ENCODE results near the gene SPINT2.

The SPINT2 gene

DNA sequence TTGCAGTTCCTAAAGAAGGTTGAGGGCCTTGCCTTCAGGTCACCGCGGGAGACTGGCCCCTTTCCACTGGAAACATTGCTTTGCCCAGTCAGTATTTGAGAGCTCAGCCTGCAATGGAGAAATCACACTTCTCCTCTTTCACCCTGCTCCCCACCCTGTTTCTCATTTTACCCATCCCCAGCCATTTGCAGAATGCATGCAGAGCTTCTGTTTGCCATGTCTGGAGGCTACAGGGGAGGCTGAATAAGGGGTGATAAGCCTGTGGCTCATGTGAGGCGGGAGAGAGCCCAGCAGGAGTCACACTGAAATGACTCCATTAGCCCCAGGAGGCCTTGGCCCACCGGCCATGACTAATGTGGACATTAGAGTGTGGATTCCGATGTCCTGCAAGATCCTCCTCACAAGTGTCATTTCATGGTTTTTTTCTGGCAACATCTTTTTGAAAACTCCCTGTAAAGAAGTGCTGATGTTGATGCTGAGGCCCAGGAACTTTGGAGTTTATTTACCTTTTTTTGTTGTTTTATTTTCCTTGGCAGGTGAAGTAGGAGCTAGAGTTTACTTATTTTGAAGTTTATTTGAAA, 6.3 kb downstream of the SPINT2 start:
- DNase-seq: no peak

DNA sequence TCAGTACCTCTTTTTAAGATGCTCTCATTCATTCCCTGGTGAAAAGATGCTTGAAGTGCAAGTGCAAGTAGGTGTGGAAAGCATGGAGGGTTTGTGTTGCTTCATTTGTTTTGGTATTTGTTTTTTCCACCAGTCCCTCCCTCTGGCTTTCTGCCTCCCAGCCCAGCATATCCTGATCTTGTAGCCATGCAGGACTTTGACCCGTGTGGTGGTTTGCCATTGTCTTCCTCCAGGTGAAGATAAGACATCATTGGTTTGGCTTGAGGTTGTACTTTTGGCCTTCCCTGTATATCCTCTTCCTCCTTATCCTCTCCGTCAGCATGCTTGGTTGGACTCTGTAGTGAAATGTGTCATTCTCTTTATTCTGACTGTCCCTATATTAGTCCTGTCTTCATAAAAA, 9.1 kb downstream of the SPINT2 start:
- DNase-seq: no peak

DNA sequence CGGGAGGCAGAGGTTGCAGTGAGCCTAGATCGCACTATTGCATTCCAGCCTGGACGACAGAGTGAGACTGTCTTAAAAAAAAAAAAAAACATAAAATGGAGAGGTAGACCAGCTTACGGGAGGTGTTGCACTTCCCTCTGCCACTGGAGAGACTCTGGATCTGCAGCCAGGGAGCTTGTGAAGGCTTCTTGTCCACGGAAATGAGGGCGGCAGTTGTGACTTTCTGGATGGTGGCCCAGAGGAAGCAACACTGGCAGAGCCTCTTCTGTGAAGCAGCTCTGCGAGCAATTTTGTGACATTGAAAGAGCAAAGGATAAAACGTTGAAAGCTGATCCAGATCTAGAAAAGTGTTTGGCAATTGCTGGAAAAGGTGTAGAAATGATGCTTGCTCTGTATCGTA, 10.4 kb downstream of the SPINT2 start:
- DNase-seq: no peak

DNA sequence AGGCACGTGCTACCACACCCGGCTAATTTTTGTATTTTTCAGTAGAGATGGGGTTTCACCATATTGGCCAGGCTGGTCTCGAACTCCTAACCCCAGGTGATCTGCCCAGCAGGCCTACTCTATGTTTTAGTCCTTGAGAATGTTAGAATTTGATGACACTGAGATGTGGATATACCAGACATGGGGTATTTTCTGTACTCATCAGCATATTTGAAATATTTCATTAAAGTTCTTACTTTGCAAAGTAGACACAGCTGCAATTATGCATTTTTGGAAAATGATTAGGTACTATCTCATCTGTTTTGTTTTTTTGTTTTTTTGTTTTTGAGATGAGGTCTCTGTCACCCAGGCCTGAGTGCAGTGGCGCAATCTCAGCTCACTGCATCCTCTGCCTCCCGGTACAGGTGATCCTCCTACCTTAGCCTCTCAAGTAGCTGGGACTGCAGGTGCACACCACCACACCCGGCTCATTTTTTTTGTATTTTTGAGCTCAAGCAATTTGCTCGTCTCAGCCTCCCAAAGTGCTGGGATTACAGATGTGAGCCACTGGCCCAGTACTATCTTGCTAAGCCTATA, 12.7 kb downstream of the SPINT2 start:
- DNase-seq: no peak

DNA sequence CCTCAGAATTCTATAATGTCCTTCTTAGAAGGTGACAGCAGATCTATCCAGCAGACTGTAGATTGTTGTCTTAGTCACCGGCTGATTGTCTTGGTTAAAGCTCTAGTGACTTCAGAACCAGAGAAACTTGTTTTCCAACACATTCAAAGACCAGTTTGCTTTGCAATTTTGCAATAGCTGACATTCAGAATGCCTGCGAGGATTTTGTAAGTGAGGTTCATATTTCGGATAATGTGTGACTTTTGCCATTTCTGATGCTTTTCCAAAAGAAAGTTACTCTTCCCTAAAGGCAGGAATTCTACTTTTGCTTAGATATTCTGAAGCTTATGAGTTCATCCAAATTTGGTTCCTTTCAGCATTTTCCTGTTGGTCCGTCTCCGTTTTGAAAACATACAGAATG, 13.2 kb downstream of the SPINT2 start:
- DNase-seq: no peak

DNA sequence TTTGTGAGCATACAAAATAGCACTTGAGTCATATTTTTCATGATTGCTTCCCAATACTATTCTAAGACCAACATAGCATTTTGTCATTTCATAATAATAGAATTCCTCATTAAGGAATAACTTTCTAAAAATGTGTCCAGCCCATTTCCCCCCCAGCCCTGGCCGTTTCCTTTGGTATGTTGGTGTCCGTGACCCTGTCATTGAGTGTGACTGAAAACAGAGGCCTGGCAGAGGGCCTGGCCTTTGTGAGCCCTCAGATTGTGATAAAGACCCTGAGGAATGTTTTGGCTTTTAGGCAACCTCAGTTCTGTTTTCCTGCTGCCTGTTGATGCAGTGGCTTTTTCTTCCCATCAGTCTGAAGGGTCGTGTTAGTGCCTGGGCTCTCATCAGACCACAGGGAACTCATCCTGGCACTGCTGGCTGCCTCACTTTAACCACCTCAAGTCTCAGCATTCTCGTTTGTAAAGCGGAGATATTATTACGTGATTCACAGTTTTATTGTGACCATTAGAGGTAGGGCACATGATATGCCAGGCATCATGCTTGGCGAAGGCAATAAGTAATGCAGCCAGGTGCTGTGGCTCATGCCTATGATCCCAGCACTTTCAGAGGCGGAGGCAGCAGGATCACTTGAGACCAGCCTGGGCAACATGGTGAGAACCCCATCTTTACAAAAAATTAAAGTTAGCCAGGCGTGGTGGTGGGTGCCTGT, 13.8 kb downstream of the SPINT2 start:
- no peak for DNase-seq

DNA sequence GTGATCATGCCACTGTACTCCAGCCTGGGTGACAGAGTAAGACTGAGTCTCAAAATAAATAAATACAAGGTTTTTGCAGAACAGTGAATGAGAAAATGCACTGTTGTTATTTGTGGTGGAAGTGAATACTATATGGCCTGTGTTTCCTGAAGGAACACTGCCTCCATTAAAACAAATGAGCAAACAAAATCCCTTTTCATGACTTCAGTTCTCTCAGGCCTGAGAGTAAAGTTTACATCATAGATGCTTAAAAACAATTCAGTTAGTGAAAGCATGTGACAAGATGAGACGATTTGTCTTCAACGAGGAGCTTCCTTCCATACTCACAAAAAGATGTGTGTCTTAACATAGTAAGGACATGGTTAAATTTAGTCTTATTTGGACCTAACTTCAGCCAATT, 14.4 kb downstream of the SPINT2 start:
- DNase-seq: no peak

DNA sequence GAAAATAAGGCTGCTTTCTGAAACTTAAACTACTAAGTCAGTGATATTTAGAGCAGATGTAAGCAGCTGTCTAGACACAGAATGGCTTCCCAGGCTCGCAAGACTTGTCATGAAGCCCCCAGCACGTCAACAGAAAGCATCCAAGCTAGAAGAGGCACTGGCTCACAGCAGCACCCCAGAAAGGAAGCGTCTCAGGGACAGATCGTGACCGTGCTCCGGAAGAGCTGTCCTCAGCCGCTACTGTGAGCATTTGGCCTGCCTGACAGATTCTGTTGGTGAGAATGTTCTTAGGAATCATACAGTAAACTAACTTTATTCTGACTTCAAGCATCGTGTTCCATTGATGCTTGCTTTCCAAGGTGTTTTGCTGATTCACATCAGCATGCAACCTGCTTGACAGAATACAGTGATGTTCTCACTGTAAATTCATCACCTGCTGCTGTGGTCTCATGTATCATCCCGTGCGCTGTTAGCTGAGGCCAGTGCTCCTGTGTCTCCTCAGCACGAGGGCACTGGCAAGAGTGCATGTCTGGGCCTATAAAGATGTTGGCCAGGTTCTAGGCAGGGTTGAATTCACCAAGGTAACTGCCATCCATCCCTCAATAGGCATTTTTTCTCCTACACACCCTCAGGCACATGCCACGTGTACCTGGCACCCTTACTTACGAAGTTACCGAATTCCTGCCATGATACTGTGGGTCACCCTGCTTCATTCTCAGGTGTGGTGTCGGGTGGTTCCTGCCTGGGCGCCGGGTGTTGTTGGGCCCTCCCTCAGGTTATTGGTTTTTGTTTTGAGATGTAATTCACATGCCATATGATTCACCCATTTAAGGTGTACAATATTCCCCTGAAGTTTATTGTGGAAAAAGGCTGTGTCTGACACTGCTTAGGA, 15.9 kb downstream of the SPINT2 start:
- no peak for DNase-seq

DNA sequence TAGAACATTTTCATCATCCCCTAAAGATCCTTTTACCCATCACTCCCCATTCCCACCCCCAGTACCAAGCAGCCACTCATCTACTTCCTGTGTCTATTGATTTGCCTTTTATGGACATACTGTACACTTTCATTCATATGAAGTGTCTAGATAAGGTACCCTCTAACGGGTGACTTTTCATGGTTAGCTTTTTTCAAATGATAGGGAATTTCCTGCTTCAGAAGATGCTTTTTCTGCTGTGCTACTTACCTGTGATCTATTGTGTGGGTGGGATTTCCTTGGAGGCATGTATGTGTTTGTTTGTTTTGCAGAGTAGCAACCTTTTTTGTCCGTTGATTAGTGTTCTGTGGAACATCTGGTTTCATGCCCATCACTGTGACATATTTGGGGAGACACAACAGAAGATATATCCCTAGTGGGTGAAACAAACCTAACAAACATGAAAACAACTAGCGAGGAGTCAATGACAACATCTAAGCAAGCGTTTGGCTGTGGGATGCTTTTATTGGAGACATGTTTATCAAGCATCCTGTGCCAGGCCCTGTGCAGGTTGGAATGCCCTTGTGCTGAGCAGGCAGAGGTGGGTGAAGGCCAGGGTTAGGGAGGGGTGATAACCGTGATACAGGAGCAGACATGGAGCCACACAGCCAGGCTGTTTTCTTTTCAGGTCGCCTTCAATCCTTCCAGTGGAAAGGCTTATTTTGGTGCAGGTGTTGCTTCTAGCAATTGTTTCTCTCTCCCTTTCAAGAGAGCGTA, 17.6 kb downstream of the SPINT2 start:
- DNase-seq: no peak

DNA sequence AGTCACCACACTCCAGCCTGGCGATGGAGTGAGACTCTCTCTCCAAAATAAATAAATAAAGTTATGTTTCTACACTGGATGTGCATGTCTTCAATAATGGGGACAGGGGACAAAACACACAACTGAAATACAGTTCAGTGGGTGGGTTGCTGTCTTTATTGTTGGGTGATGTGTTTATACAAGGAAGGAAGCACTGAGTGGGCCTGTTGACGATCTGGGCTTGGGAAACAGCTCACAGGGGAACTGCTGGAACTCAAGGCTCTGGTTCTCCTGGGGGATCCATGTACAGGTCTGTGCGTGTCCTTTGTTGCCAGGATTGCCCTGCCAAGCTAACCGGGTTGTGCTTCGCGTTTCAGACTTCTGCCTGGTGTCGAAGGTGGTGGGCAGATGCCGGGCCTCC, 18.9 kb downstream of the SPINT2 start:
- no peak for DNase-seq

DNA sequence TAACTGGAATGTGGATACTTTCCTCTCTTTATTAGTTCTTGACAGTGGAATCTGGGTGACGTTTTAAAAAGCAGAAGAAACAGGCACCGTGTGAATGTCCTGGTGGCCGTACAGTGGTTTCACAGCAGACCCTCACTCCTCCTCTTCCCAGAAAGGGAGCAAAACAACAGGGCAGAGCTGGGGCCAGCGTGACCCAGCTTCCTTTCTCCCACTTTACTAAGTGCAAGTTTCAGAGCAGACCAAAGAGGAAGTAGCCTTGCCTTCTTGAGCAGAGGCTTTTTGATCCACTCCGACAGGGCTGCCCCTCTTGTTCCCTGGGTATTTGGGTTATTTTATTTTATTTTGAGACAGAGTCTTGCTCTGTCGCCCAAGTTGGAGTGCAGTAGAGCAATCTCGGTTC, 20.0 kb downstream of the SPINT2 start:
- no peak for DNase-seq

DNA sequence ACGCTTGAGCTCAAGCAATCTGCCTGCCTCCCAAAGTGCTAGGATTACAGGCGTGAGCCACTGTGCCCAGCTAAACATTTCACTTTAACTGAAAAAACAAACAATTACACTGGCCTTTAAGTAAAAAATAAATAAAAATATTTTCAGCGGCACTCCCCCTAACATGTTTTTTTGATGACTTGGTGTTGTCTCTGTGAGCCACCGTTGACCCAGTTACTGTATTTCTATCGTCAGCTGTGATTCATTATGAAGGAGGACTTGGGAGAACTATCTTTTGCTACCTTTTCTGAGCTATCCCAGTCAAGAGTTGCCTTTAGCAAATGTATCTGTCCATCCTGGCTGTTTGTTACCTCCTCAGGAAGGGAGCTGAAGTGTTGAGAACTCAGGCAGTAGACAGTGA, 21.2 kb downstream of the SPINT2 start:
- no peak for DNase-seq

DNA sequence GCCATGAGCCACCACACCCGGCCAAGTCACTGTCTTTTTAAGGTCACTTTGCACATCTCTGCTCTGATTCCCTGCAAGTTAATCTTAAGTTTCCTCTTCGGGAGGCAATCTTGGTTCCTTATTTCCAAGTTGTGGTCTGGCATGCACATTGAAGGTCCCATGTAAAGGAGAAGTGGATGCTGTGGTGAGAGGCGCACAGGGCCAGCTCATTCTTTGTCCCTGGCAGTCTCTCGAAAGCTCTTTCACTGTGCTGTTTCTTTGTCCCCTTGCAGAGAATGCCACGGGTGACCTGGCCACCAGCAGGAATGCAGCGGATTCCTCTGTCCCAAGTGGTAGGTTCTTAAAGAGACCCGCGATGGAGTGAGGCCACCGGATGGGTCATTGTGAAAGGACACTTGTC, 23.2 kb downstream of the SPINT2 start:
- DNase-seq: no peak

DNA sequence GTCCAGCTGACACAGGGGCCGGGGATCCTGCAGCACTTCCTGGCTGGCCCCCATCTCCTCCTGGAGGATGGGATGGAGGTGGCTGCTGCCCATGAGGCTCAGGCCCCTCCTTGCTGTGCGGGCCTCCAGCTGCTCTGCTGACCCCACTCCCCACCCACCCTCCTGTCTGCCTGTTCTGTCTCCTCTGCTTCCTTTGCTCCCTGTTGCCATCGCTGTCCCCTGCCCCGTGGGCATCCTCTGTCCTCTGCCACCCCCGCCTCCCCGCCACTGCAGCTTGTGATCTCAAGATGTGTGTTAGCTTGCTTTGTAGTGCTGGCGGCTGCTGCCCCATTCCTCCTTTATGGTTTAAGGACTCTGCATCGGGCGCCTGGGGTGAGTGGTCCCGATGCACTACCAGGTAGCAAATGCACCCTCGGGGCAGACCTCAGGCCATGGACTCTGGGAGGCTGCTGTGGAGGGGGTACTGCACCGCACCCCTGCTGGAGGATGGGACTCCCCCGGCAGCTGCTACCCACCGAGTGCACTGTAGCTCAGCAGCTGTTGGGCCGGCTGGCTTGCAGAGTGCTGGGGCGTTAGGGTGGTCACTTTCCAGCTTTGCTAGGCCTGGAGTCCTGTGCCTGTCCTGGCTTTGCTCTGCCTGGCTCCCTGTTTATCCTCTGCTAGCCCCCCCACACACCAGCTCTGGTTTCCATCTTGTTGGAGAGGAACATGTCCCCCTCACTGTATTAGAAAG, 23.9 kb downstream of the SPINT2 start:
- no peak for DNase-seq

DNA sequence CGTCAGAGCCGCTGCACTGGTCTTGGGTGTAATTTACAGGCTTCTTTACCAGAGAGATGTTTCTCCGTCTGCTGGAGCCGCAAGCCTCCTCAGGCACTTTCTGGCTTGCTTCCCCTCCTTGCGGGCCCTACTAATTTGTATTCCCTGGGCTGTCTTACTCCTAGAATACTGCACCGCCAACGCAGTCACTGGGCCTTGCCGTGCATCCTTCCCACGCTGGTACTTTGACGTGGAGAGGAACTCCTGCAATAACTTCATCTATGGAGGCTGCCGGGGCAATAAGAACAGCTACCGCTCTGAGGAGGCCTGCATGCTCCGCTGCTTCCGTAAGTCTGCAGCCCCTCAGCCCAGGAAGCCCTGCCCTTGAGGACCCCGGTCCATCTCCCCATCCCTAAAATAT, 25.6 kb downstream of the SPINT2 start:
- no peak for DNase-seq

DNA sequence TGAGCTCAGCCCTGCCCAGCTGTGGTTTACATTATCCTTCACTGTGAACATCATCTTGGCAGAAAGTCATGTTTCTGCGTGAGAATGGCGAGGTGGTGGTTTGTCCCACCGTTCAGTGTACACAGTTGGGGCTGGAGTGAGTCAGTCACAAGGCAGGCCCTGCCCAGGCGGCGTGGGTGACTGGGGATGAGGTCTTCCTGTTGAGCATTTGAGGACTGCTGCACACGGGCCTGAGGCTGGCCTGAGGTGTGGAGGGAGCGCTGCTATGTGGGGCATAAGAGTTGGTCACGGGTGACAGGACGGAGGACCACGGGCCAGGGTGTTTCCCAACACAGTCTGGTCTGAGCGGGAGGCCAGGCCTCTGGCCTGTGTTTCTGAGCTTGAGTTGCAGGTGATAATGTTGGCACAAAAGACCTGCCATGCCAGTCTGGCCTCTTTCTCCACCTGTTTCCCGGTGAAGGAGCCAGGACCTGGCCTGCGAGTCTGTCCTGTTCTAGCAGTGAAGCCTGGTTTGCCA, 26.3 kb downstream of the SPINT2 start:
- DNase-seq: no peak

DNA sequence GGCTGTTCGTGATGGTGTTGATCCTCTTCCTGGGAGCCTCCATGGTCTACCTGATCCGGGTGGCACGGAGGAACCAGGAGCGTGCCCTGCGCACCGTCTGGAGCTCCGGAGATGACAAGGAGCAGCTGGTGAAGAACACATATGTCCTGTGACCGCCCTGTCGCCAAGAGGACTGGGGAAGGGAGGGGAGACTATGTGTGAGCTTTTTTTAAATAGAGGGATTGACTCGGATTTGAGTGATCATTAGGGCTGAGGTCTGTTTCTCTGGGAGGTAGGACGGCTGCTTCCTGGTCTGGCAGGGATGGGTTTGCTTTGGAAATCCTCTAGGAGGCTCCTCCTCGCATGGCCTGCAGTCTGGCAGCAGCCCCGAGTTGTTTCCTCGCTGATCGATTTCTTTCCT, 27.5 kb downstream of the SPINT2 start:
- DNase-seq: no peak

DNA sequence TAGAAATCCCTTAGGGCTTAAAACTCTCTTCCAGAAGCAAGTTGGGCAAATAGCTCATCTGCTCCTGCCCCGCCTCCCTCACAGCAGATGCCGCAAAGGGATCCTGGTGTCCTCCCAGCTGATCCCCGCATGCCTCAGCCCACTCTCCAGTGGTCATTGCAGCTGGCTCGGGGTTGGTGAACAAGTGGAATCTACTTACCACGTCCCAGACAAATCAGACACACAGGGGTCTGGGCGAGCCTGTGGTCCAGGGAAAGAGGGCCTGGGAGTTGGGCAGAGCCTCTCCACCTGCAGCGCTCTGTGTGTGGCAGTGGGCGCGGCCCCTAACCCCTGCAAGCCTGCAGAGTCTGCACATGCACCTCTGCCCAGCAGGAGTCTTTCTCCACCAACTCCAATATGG, 28.9 kb downstream of the SPINT2 start:
- no peak for DNase-seq

DNA sequence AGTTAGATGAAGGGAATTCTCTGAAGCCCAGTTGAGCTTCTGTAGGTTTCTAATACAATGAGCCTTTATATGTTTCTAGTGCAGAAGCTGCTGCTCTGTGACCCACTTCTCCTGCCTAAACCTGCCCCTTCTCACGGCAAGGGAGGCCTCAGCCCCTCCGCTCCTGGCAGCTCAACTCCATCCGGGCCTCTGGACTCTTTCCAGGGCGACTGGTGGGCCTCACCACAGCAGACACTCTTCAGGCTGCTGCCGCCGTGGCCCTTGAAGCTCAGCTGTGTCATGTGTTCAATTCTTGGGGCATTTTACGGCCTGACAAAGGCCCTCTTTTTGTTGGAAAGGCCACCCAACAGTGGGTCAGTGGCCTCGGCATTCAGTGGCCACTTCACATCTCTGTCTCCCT, 29.7 kb downstream of the SPINT2 start:
- no peak for DNase-seq

DNA sequence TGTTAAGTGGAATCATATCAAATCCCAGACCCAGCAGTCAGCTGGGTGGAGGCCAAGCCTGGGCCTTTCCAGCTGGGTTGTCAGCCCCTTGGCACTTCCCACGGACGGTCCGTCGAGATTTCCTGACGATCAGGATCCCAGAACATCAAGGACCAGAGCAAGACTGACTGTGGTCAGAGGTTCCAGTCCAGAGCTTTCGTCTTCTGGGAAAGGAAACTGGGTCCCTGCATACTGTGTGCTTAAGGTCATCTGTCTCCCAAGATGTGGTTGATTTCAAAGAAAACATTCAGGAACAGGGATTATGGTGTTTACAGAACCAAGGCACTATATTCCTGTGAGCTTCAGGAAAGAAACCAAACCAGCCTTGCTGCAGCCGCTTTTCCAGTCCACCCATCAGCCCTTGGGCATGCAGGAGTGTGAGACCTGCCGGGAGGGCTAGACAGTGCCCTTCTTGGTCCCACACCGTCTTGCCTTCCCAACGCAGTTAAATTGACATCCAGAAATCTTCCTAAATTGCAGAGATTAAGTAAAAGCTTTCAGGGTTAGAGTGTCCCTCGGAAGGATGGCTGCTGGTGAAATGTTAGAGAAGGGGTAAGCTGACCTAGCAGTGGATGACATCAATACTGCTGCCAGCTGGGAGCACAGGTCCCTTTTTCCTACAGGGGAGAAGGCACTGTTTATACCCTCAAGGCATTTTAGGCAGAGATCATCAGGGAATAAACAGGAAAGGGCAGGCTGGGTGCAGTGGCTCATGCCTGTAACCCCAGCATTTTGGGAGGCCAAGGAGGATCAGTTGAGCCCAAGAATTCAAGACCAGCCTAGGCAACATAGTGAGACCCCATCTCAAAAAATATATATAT, 34.7 kb downstream of the SPINT2 start:
- DNase-seq: no peak
